DND-41 (cell line): Measurements from ENCODE around the gene ZDHHC16.

Experiments used
- EZH2 ChIP-seq: IDR thresholded peaks from 3 replicates; pipeline ENCODE4 v1.6.1; 2012; ENCODE audit warnings: borderline replicate concordance, low read depth, mild to moderate bottlenecking, moderate library complexity, low read length, inconsistent platforms; ENCODE audit not compliant: severe bottlenecking
- TF ChIP-seq, protein P1 (sequence below): IDR thresholded peaks from 2 replicates; pipeline ENCODE4 v1.5.1; 2012; ENCODE audit warnings: borderline replicate concordance, low read length, moderate library complexity, mild to moderate bottlenecking; ENCODE audit not compliant: poor library complexity, severe bottlenecking; ENCODE audit errors: extremely low read depth

DNA sequence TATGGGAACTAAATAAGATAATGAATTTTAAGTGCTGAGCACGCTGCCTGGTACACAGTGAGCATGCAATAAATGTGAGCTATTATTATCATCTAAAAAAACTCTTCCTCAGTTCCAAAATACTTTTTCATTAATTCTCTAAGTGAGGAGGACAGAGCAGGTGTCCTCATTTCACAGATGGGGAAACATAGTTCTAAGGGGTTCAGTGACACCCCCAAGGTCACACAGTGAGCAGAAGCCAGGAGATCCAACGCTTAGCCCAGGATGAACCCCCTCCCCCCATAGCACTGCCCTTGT, 38.1 kb upstream of the ZDHHC16 start:
- TF ChIP-seq, protein P1, sequence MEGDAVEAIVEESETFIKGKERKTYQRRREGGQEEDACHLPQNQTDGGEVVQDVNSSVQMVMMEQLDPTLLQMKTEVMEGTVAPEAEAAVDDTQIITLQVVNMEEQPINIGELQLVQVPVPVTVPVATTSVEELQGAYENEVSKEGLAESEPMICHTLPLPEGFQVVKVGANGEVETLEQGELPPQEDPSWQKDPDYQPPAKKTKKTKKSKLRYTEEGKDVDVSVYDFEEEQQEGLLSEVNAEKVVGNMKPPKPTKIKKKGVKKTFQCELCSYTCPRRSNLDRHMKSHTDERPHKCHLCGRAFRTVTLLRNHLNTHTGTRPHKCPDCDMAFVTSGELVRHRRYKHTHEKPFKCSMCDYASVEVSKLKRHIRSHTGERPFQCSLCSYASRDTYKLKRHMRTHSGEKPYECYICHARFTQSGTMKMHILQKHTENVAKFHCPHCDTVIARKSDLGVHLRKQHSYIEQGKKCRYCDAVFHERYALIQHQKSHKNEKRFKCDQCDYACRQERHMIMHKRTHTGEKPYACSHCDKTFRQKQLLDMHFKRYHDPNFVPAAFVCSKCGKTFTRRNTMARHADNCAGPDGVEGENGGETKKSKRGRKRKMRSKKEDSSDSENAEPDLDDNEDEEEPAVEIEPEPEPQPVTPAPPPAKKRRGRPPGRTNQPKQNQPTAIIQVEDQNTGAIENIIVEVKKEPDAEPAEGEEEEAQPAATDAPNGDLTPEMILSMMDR, result no peak
- TF ChIP-seq EZH2, result no peak
